ENCODE results near the gene TBX3.

TBX3 gene

DNA sequence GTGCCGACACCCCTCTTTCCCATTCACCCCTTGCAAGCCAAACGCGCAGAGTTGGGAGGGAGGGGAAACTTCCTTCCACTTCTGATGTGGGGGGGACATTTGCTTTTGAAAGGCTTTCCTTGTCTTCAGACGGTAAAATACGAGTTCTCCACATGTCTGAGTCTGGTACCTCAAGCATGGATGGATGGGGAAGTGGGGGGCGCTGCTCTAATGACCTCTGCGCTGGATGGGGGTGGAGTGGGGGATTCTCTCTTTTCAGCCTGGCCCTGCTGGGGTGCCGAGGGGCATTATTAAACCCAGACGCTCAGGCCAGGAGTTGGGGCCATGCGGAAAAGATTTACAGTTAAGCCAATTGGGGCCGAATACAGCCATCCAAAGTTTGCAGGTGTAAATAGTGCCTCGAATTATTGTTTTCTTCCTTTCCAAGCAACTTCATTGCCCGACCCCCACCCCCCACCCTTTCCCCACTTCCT, 9.1 kb upstream of the TBX3 start:
- TF ChIP-seq EP300 (IDR thresholded peaks at IDR 0.05; ENCODE audit: borderline replicate concordance): no peak
- no peak for TF ChIP-seq CREB1 (IDR thresholded peaks at IDR 0.05; ENCODE audit: low read depth)
- TF ChIP-seq RAD21 (IDR thresholded peaks at IDR 0.05; ENCODE audit: low read depth): no peak
- TF ChIP-seq TAF1 (IDR thresholded peaks at IDR 0.05; ENCODE audit: low read depth): no peak
- no peak for TF ChIP-seq FOXM1 (IDR thresholded peaks at IDR 0.05; ENCODE audit: borderline replicate concordance, low read depth)
- no peak for TF ChIP-seq ZBTB7A (IDR thresholded peaks at IDR 0.05; ENCODE audit: low read depth)

GRCh38 chr12:114692186-114693058, 8.4 kb upstream of the TBX3 start:
- no peak for TF ChIP-seq CEBPB (IDR thresholded peaks at IDR 0.05)
- TF ChIP-seq, protein P1, sequence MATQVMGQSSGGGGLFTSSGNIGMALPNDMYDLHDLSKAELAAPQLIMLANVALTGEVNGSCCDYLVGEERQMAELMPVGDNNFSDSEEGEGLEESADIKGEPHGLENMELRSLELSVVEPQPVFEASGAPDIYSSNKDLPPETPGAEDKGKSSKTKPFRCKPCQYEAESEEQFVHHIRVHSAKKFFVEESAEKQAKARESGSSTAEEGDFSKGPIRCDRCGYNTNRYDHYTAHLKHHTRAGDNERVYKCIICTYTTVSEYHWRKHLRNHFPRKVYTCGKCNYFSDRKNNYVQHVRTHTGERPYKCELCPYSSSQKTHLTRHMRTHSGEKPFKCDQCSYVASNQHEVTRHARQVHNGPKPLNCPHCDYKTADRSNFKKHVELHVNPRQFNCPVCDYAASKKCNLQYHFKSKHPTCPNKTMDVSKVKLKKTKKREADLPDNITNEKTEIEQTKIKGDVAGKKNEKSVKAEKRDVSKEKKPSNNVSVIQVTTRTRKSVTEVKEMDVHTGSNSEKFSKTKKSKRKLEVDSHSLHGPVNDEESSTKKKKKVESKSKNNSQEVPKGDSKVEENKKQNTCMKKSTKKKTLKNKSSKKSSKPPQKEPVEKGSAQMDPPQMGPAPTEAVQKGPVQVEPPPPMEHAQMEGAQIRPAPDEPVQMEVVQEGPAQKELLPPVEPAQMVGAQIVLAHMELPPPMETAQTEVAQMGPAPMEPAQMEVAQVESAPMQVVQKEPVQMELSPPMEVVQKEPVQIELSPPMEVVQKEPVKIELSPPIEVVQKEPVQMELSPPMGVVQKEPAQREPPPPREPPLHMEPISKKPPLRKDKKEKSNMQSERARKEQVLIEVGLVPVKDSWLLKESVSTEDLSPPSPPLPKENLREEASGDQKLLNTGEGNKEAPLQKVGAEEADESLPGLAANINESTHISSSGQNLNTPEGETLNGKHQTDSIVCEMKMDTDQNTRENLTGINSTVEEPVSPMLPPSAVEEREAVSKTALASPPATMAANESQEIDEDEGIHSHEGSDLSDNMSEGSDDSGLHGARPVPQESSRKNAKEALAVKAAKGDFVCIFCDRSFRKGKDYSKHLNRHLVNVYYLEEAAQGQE (IDR thresholded peaks at IDR 0.05; ENCODE audit: low read depth): no peak
- TF ChIP-seq CREB1 (IDR thresholded peaks at IDR 0.05; ENCODE audit: low read depth): no peak
- no peak for TF ChIP-seq RAD21 (IDR thresholded peaks at IDR 0.05; ENCODE audit: low read depth)
- no peak for TF ChIP-seq EP300 (IDR thresholded peaks at IDR 0.05; ENCODE audit: borderline replicate concordance)
- no peak for TF ChIP-seq FOXM1 (IDR thresholded peaks at IDR 0.05; ENCODE audit: borderline replicate concordance, low read depth)
- no peak for TF ChIP-seq ZBTB7A (IDR thresholded peaks at IDR 0.05; ENCODE audit: low read depth)
- TF ChIP-seq MAX (IDR thresholded peaks at IDR 0.05): no peak
- TF ChIP-seq TCF12 (IDR thresholded peaks at IDR 0.05; ENCODE audit: low read depth): no peak
- TF ChIP-seq TEAD4 (IDR thresholded peaks at IDR 0.05): no peak
- no peak for TF ChIP-seq NFIC (IDR thresholded peaks at IDR 0.05)
- TF ChIP-seq YY1 (IDR thresholded peaks at IDR 0.05; ENCODE audit: low read depth): no peak

- TF ChIP-seq MAX (IDR thresholded peaks at IDR 0.05) (no peak), ZBTB7A (IDR thresholded peaks at IDR 0.05; ENCODE audit: low read depth) (no peak), NFIC (IDR thresholded peaks at IDR 0.05) (no peak), TAF1 (IDR thresholded peaks at IDR 0.05; ENCODE audit: low read depth) (no peak), YY1 (IDR thresholded peaks at IDR 0.05; ENCODE audit: low read depth) (no peak), CREB1 (IDR thresholded peaks at IDR 0.05; ENCODE audit: low read depth) (no peak), FOXM1 (IDR thresholded peaks at IDR 0.05; ENCODE audit: borderline replicate concordance, low read depth) (no peak), EGR1 (IDR thresholded peaks at IDR 0.05) (no peak), TEAD4 (IDR thresholded peaks at IDR 0.05) (no peak), EP300 (IDR thresholded peaks at IDR 0.05; ENCODE audit: borderline replicate concordance) (no peak), TCF12 (IDR thresholded peaks at IDR 0.05; ENCODE audit: low read depth) (no peak), CEBPB (IDR thresholded peaks at IDR 0.05) (no peak)
- TF ChIP-seq, protein P1 (IDR thresholded peaks at IDR 0.05; ENCODE audit: low read depth): no peak
Measured at GRCh38 chr12:114691763-114692185, 7.8 kb upstream of the TBX3 start.

DNA sequence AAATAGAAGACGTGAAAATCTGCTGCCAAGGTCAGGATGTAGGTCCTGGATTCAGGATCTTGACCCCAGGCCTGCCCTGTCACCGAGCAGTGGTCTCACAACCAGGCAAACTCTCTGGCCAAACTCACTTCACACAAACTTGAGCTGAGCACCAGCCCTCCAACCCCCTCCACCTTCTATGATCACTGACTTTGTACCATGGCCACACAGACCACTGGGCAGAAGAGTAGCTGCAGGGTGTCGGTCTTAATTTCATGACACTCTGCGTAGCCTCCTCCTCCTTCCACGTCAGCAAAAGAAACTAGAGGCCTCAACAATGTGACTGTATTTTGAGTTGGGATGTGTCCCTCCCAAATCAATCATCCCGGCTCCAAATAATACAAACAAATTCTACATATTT, 7.2 kb upstream of the TBX3 start:
- TF ChIP-seq USF1 (IDR thresholded peaks at IDR 0.05): no peak

DNA sequence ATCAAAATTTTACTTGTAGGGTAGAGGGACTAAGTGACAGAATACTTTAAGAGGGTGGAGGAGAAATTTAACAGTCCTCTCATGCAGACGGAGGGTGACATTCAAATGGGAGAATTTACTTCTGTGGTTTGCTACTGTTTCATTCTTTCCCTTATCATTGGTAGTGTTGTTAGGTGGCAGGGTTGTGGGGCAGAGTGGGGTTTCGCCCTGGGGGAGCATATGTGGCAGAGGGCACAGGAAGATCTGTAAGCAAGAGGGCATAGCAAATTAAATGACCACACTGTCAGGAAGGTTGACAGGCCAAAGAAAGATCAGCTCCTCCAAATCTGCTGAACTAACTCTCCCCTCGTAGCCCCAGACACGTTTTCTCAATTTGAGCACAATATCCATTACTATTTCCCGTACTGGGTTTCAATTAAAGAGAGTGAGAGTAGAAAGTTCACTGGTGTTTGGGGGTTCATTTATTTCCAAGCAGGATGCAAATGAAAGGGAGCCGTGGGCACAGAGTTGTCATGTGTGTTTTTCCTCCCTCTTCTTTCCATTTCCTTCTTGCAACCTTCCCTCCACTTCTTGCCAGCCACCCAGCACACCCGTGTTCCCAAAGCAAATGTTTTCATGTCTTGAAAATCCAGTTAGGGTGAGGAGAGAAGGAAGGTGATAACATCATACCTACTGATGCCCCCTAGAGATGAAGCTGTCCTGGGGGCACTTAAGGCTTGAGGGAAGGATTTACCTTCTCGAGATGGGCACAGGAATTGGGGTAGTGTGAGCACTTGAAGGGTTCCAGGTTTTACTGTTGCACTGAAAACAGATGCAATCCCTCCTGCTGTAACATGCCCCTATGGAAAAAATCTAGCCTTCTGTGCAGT, 6.5 kb upstream of the TBX3 start:
- TF ChIP-seq TAF1 (IDR thresholded peaks at IDR 0.05; ENCODE audit: low read depth) (no peak), FOXM1 (IDR thresholded peaks at IDR 0.05; ENCODE audit: borderline replicate concordance, low read depth) (no peak), USF1 (IDR thresholded peaks at IDR 0.05) (no peak), EGR1 (IDR thresholded peaks at IDR 0.05) (no peak), NFIC (IDR thresholded peaks at IDR 0.05) (no peak), RAD21 (IDR thresholded peaks at IDR 0.05; ENCODE audit: low read depth) (no peak), TEAD4 (IDR thresholded peaks at IDR 0.05) (no peak), TCF12 (IDR thresholded peaks at IDR 0.05; ENCODE audit: low read depth) (no peak), CEBPB (IDR thresholded peaks at IDR 0.05) (no peak), EP300 (IDR thresholded peaks at IDR 0.05; ENCODE audit: borderline replicate concordance) (no peak), YY1 (IDR thresholded peaks at IDR 0.05; ENCODE audit: low read depth) (no peak)
- TF ChIP-seq, protein P1 (IDR thresholded peaks at IDR 0.05; ENCODE audit: low read depth): no peak
